ENCODE results near the gene RIPOR1. TPM values are rescaled to one million over a fixed set of nuclear protein-coding genes. Genes with fewer than 3 reads are reported as not detected.
A peak's percentile ranks its signal among the peaks of the same experiment; 100 is the strongest.

Gene RIPOR1
- total RNA-seq, 2 donors from 2014 or later = 30.4 to 57.0 TPM

DNA sequence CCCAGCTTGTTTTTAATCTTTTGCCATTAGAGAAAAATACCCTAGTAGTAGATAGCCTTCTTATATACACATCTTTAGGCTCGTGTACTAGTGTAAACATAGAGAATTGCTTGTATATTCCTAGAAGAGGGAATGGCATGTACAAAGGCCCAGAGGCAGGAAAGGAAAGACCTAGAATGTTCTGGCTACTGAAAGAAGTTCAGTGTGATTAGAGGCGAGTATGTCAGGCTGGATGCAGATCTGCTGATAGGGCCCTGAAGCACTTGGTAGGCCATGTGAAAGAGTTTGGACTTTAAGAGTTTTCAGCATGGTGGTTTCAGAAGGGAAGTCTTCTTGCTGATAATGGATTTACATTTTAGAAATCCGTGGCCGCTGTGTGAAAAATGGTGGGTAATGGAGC, 51.1 kb downstream of the RIPOR1 start:
- H3K4me1 Mint-ChIP-seq = peaks cover 7% of the 10 kb centered on the region
- no peaks in the 10 kb centered on the region for H3K27me3 Mint-ChIP-seq
- no peaks in the 10 kb centered on the region for H3K9me3 Mint-ChIP-seq
- H3K36me3 Mint-ChIP-seq (ENCODE audit: low read depth) = peaks cover 50% of the 10 kb centered on the region
- no peak for ATAC-seq (replicated peaks)
- no peak overlapping the region for H3K4me3 Mint-ChIP-seq
- H3K27ac Mint-ChIP-seq = peak overlapping the region; percentile 13

DNA sequence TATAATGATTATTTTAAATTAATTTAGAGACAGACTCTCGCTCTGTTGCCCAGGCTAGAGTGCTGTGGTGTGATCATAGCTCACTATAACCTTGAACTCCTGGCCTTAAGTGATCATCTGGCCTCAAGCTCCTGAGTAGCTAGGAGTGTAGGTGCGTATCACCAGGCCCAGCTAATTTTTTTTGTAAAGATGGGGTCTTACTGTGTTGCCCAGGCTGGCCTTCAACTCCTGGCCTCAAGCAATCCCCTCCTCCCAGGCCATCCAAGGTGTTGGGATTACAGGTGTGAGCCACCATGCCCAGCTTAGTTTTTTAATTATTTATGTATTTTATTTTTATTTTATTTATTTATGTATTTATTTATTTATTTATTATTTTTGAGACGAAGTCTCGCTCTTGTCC, 51.6 kb downstream of the RIPOR1 start:
- Mint-ChIP-seq H3K27me3 (no peaks in the 10 kb centered on the region), H3K9me3 (no peaks in the 10 kb centered on the region), H3K4me1 (peaks cover 7% of the 10 kb centered on the region), H3K4me3 (no peak overlapping the region), H3K27ac (peak overlapping the region; percentile 13), H3K36me3 (ENCODE audit: low read depth) (peaks cover 45% of the 10 kb centered on the region)
- ATAC-seq (replicated peaks) = no peak

DNA sequence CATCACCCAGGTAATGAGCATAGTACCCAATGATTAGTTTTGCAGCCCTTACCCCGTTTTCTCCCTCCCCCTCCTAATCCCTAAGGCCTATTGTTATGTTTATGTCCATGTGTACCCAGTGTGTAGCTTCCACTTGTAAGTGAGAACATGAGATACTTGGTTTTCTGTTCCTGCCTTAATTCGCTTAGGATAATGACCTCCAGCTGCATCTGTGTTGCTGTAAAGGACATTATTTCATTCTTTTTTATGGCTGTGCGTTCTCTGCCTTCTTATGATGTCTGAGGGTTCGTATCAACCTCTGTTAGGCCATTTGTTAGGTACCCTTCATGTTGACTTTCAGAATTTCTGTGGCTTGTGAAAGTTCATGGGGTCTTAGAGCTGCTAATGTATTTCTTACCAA, 64.7 kb downstream of the RIPOR1 start:
- no peaks in the 10 kb centered on the region for H3K27me3 Mint-ChIP-seq
- no peak overlapping the region for H3K4me3 Mint-ChIP-seq
- H3K4me1 Mint-ChIP-seq = peaks cover 20% of the 10 kb centered on the region
- H3K36me3 Mint-ChIP-seq (ENCODE audit: low read depth) = peaks cover 34% of the 10 kb centered on the region
- ATAC-seq (replicated peaks) = no peak
- no peaks in the 10 kb centered on the region for H3K9me3 Mint-ChIP-seq
- H3K27ac Mint-ChIP-seq = no peak overlapping the region

DNA sequence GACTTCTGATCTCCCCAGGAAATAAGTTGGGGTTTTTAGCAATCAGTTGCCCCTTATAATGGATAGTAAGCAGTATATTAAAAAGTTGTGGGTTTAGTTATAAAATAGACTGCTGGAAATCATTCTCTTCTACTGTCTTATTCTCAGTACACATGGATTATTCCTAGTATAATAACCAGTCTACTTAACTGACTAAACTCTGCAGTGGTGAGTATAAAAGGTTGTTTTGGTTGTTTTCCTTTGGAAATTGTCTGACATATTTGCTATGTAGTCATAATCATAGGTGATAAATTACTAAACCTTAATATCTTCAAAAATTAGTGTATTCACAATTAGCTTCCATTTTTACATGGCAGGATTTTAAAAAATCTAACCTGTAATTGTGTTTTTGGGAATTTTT, 65.1 kb downstream of the RIPOR1 start:
- Mint-ChIP-seq H3K9me3 (no peaks in the 10 kb centered on the region), H3K36me3 (ENCODE audit: low read depth) (peaks cover 32% of the 10 kb centered on the region), H3K27ac (peak overlapping the region; percentile 53), H3K27me3 (no peaks in the 10 kb centered on the region), H3K4me3 (no peak overlapping the region), H3K4me1 (peaks cover 19% of the 10 kb centered on the region)
- peak; percentile 39 for ATAC-seq (replicated peaks)

DNA sequence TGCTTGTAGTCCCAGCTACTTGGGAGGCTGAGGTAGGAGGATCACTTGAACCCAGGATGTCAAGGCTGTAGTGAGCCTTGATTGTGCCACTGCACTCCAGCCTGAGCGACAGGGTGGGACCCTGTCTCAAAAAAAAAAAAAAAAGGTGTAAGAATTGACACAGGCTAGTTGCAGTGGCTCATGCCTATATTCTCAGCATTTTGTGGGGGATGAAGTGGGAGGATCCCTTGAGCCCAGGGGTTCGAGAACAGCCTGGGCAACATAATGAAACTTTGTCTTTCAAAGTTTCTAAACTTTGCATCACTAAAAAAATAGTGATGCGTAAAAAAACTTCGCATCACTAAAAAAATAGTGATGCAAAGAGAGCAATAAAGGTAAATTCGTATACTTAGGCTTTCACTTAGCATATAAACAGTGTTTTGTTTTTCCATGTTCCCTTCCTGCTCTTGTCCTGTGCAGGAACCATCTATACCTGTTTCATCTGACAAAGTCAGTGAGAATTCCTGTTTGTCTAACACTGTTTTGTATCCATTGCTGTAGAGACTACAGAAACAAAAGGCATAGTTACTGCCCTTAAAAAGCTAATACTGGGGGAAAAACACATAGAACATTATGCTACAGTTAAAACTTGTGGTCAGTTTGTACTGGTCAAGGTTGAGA, 65.8 kb downstream of the RIPOR1 start:
- H3K4me3 Mint-ChIP-seq = peak overlapping the region; percentile 14
- ATAC-seq (replicated peaks) = no peak
- H3K9me3 Mint-ChIP-seq = no peaks in the 10 kb centered on the region
- peaks cover 32% of the 10 kb centered on the region for H3K36me3 Mint-ChIP-seq (ENCODE audit: low read depth)
- no peaks in the 10 kb centered on the region for H3K27me3 Mint-ChIP-seq
- peak overlapping the region; percentile 53 for H3K27ac Mint-ChIP-seq
- H3K4me1 Mint-ChIP-seq = peaks cover 19% of the 10 kb centered on the region

DNA sequence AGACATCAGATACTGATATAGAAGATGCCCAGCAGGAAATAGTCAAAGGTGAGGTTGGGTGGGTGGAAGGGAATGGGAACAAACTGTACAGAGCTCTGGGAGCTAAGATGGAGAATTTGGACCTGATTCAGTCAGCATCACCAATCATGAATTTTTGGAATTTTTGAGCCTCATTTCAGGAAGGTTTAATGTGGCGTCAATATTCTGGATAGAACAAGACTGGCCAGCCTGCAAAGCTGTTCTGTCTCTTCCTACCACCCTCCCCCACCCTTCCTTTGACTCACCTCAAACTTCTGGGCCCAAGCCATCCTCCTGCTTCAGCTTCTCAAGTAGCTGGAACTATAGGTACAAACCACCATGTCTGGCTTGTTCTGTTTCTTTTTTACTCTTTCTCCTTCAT, 66.3 kb downstream of the RIPOR1 start:
- H3K27ac Mint-ChIP-seq = peak overlapping the region; percentile 53
- ATAC-seq (replicated peaks) = peak; percentile 72

More for the DNA sequence above, 66.3 kb downstream of the RIPOR1 start:
- Mint-ChIP-seq H3K9me3 (no peaks in the 10 kb centered on the region), H3K4me3 (peak overlapping the region; percentile 14), H3K4me1 (peaks cover 19% of the 10 kb centered on the region), H3K27me3 (no peaks in the 10 kb centered on the region), H3K36me3 (ENCODE audit: low read depth) (peaks cover 32% of the 10 kb centered on the region)

Other genes with a start within 250 kb of the RIPOR1 start
- gene PLEKHG4, start 249.3 kb upstream of the RIPOR1 start, total RNA-seq = 10 to 100 TPM in 1 of 2 donors, 1 to 10 TPM in 1; 6.4 to 29.0 TPM
- 1 to 10 TPM in 1 of 2 donors, under 1 TPM in 1; 0.50 to 4.4 TPM for gene KCTD19, start 202.1 kb upstream of the RIPOR1 start, total RNA-seq
- 1 to 10 TPM in 1 of 2 donors, not detected in 1; 1.6 TPM for gene LRRC36, start 202.0 kb upstream of the RIPOR1 start, total RNA-seq
- gene TPPP3, start 135.3 kb upstream of the RIPOR1 start, total RNA-seq = under 1 TPM in 1 of 2 donors, not detected in 1; 0.19 TPM
- gene ZDHHC1, start 112.4 kb upstream of the RIPOR1 start, total RNA-seq = under 1 TPM; 0.52 to 0.74 TPM
- 1 to 10 TPM in 1 of 2 donors, under 1 TPM in 1; 0.21 to 1.4 TPM for gene HSD11B2, start 97.7 kb upstream of the RIPOR1 start, total RNA-seq
- 10 to 100 TPM; 20.6 to 42.1 TPM for gene ATP6V0D1, start 47.7 kb upstream of the RIPOR1 start, total RNA-seq
- not detected for gene AGRP, start 45.3 kb upstream of the RIPOR1 start, total RNA-seq
- 10 to 100 TPM; 41.2 to 49.4 TPM for gene CTCF, start 33.7 kb downstream of the RIPOR1 start, total RNA-seq
- gene CARMIL2, start 116.3 kb downstream of the RIPOR1 start, total RNA-seq = 100 to 1,000 TPM; 134 to 169 TPM
- 10 to 100 TPM; 37.5 to 63.4 TPM for gene ACD, start 131.4 kb downstream of the RIPOR1 start, total RNA-seq
- gene PARD6A, start 132.1 kb downstream of the RIPOR1 start, total RNA-seq = 10 to 100 TPM; 10.7 to 16.5 TPM
- gene ENKD1, start 137.9 kb downstream of the RIPOR1 start, total RNA-seq = 1 to 10 TPM; 9.1 to 9.4 TPM
- 1 to 10 TPM; 1.5 to 1.8 TPM for gene C16orf86, start 138.0 kb downstream of the RIPOR1 start, total RNA-seq
- 10 to 100 TPM; 13.8 to 20.9 TPM for gene GFOD2, start 190.5 kb downstream of the RIPOR1 start, total RNA-seq